ENCODE measurements around the gene CCDC68.
"Not testable (repeated sequence)": the region's sequence is repeated elsewhere in the genome, so short reads cannot be mapped to it uniquely, and the experiment has no call there.

CCDC68 gene

GRCh38 chr18:54958704-54959625 lies at the start of gene CCDC68:
CCDC68 (minus strand) TSS chr18:54959461; CDS start chr18:54942791, 16,670 bp downstream.
- no peak for DNase-seq

DNA sequence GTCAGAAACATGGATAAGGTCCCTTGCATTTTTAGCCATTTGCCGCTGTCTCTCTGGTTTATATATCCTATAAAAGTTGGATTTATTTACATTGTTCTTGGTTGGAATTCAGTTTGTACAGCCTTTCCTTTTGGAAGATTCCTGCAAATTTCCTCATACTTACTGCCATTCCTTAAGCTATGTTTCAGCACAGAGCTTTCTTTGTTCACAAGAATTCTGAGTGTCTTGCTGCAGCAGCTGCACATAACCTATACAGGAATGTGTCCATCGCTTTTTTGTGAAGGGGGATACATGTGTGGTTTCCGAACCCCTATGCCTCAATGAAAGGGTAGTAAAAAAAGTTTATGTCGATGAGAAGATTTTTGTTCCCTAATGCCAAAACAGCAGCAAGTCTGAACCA lies 48.3 kb upstream of the CCDC68 start:
- no peak for DNase-seq

GRCh38 chr18:55003695-55004094 lies 44.4 kb upstream of the CCDC68 start:
- DNase-seq: no peak

DNA sequence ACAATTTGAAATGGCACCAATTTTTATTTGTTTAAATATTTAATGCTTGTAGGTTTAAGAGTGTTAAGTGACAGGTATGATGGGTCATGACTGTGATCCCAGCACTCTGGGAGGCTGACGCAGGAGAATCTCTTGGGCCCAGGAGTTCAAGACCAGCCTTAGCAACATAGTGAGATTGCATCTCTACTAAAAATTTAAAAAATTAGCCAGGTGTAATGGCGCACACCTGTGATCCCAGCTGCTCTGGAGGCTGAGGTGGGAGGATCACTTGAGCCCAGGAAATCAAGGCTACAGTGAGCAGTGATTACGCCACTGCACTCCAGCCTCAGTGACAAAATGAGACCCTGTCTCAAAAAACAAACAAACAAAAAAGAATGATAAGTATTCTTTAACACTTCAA lies 43.0 kb upstream of the CCDC68 start:
- DNase-seq: no peak

DNA sequence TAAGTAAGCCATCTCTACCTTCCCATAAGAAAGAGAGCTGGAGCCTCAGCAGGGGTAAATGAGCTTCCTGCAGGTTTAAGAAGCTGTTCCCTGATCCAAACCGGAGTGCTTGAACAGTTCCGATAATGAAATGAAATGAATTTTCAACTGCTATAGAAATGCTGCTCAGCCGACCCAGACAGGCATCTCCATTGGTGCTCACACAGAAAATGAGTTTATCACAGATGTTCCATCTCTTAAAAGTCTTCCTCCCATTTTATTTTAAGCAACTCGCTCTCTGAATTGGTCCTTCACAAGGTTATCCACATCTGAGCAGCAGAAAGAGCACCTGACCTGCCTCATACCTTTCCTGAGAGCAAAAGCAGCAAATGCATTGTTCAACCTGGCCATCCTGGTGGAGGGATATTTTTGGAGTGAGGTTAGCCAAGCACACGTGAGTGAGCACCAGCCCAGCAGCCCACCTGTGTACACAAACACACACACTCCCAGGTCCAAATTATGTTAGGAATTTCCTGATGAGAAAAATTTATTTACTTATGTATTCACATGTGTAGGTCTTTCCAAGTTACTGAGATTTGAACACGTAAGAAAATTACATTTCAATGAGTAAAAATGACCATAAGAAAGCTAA lies 42.2 kb upstream of the CCDC68 start:
- DNase-seq: no peak

GRCh38 chr18:55000529-55000928 lies 41.3 kb upstream of the CCDC68 start:
- DNase-seq: no peak

DNA sequence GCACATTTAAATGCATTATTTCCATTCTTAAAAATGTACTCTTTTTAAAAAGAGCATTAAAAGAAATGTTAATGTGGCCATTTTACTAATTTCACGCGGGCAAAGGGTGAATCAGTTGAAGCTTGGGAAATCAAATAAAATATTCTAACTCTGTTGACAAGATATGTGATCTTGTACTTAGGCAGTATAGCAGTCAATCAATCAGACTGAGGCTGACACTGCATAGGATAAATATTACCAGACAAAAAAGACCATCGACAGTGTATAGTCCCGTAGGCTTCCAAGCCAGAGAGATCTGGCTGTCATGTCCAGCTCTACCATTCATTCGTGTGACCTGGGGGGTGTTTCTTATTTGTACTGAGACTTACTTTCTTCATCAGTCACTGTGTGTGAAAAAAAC lies 39.8 kb upstream of the CCDC68 start:
- no peak for DNase-seq

DNA sequence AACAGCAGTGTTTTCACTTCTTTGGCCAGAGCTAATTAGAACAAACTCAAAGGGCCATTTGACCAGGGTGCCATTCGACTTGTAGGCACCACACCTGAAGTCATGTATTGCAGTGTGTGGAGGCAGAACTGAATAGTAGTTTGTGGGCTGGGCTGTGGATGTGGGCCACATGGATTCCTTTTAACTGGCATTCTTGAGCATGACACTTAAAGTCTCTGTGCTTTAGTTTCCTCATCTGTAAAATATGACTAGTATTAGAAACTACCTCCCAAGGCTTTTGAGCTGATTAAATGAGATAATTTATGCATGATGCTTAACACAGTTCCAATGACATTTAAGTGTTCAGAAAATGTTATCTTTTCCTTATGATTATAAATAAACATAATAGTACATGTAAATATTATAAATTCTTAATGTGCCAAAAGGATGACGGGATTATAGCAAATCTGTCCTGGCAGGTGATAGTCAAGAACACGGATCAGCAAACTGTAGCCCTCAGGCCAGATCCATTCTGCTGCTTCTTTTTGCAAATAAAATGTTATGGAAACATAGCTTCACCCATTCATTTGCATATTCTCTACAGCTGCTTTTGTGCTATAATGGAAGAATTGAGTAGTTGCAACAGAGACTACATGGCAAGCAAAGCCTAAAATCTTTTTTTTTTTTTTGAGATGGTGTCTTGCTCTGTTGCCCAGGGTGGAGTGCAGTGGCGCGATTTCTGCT lies 36.3 kb upstream of the CCDC68 start:
- no peak for DNase-seq

DNA sequence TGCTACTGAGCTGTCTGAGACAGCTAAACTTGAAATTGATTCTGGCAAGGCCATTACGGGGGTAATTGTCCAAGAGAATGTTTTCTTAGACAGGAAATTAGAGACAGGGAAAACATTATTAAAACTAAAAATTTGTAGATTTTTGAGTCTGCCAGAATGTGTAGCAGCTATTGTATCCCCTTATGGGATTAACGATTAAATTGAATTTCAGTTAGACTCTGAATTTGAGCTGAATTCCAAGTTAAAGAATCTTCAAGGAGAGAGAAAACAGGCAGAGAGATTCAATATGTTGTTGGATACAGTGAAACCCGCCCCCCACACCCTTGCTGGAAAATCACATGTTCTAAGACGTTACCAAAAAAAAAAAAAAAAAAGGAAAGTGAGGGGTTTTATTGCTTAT lies 32.7 kb upstream of the CCDC68 start:
- no peak for DNase-seq

DNA sequence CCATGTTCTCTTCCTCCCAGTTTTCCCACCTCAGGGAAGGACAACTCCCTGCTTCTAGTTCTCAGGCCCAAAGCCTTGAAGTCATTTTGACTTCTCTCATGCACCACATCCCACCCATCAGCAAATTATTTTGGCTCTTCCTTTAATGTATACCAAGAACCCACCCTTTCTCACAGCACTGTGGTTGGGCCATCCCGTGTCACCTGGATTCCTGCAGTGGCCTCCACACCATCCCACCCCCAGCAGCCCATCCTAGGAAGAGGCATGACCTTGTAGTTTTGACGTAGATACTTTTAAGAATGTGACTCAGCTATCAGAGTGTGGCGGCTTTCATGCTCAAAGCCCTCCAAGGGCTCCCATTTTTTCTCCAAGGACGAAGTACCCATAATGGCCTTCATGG lies 25.6 kb upstream of the CCDC68 start:
- no peak for DNase-seq

DNA sequence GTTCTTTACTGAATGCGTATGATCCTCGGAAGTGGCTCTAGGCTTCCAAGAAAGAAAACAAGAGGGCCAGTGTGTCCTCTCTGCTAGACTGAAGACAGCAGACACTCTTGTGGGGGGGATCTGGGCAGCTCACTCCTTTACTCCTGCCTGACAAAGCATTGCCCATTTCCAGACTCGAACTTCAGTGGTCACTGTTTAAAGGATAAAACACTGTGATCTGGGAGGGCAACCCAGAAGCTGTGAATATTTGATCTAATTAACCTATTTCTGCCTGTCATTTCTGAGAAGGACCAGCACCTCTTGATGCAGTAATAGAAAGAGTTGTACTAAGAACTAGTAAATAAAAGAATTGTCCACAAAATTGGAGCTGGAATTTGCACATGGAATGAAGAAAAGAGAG lies 24.5 kb upstream of the CCDC68 start:
- no peak for DNase-seq

GRCh38 chr18:54983041-54983686 lies 23.9 kb upstream of the CCDC68 start:
- DNase-seq: no peak

- no peak for DNase-seq
Measured at GRCh38 chr18:54981076-54981475, 21.8 kb upstream of the CCDC68 start.

DNA sequence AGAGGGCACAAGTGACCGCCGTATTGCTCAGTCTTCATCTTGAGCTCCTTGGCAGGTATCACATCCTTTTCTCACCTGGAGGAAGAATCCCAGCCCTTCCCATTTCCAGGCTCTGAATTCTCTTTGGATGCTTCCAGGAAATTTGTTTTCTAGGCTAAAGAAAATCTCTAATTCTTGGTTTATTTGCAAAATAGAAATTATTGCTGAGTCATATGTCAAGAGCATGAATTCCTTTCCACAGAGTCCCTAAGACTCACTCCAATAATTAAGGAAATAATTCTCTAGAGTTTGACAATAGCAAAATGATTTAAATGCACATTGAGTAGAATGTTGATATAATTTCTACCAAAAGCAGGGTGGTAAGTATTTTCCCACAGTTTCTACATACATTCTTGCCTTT lies 16.3 kb upstream of the CCDC68 start:
- no peak for DNase-seq

DNA sequence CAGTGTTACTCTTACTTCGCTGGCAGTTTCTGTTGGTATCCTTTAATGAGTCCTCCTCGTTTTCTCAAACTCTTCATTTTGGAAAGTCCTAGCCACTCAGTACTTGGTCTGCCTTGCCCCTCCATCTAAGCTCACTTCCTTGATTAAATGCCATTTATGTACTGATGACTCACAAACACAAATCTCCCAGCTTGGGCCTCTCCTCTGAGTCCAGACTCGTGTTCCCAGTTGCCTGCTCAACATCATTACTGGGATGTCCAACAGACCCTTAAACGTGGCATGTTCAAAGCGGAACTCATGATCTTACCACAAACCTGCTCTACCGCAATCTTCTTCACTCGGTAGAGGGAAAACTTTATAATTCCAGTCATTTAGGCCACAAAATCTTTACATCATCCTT lies 13.8 kb upstream of the CCDC68 start:
- no peak for DNase-seq

DNA sequence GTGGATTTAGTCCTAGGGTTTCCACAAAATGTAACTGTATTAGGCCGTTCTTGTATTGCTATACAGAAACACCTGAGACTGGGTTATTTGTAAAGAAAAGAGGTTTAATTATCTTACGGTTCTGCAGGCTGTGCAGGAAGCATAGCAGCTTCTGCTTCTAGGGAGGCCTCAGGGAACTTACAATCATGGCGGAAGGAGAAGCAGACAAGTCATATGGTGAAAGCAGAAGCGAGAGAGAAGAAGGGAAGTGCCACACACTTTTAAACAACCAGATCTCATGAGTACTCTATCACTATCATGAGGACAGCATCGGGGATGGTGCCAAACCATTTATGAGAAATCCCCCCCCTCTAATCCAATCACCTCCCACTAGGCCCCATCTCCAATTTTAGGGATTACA lies 9.5 kb upstream of the CCDC68 start:
- no peak for DNase-seq

DNA sequence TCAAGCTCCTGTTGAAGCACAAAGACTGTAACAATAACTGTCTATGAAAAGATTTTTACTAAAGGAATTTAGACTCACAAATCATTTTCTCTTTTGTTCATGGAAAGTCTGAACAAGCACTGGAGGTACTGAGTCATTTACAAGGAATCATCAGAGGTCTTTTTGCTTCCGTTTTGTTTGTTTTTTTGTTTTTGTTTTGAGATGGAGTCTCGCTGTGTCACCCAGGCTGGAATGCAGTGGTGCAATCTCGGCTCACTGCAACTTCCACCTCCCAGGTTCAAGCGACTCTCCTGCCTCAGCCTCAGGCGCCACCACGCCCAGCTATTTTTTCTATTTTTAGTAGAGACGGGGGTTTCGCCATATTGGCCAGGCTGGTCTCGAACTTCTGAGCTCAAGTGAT lies 9.0 kb upstream of the CCDC68 start:
- not testable (repeated sequence) for DNase-seq

- no peak for DNase-seq
Measured at GRCh38 chr18:54967786-54968185, 8.5 kb upstream of the CCDC68 start.

- no peak for DNase-seq
Measured at GRCh38 chr18:54964741-54965140, 5.5 kb upstream of the CCDC68 start.

DNA sequence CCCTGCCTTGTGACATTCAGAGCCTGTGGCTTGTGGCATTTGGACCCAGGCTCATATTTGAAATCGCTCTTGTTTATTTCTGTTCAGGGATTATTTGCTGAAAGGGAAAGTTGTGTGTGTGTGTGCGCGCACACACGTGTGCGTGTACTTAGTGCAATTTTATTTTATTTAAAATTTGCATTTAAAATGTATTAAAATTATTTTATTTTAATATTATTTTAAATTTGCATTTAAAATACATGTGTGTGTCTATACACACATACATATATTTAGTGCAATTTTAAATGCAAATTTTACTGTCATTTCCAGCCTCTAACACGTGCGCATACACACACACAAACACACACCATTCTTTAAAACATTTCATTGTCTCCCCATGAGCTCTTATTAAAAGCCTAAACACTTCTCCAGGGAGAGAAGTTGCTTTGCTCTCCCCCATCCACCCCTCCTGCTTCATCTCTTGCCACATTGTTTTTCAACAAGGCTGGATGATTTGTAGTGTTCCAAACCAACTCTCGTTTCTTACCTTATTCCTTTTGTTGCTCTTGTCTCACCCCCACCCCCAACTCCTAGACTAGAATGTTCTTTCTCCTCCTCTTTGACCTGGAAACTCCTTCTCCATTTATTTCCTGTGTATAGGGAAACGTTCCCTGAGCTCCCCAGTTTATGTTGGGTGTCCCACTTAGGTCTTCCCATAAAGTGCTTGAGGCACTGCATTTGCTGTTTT lies 3.8 kb upstream of the CCDC68 start:
- no peak for DNase-seq

- DNase-seq: no peak
Measured at GRCh38 chr18:54961868-54962267, 2.6 kb upstream of the CCDC68 start.

GRCh38 chr18:54961016-54961423 lies 1.8 kb upstream of the CCDC68 start:
- DNase-seq: no peak

GRCh38 chr18:54960197-54960596 lies 936 bp upstream of the CCDC68 start:
- DNase-seq: no peak
